Ovary (tissue), 3 donors: Measurements from ENCODE around the gene TSR2.

Source experiments
- EP300 ChIP-seq: sonication (generic); formaldehyde crosslinking; IDR thresholded peaks from one replicate; pipeline ENCODE4 v1.6.1; 2017; ENCODE audit warnings: antibody characterized with exemption
- POLR2A ChIP-seq: fragments of 450-650 bp; IDR thresholded peaks from one replicate; pipeline ENCODE4 v1.6.1; 2017; ENCODE audit warnings: antibody characterized with exemption, mild to moderate bottlenecking, moderate library complexity
- TF ChIP-seq, protein P1 (sequence below), 3 donors: fragments of 450-650 bp in 2 of 3; fragments of 200-600 bp in 1 of 3; IDR thresholded peaks; one replicate each; pipeline versions ENCODE4 v1.5.1 to v1.8.0; 2016 to 2022; ENCODE audit warnings: antibody characterized with exemption in 3 of 3, mild to moderate bottlenecking in 1 of 3
- donor health status: DM: no; HTN: no; CAD: no.

DNA sequence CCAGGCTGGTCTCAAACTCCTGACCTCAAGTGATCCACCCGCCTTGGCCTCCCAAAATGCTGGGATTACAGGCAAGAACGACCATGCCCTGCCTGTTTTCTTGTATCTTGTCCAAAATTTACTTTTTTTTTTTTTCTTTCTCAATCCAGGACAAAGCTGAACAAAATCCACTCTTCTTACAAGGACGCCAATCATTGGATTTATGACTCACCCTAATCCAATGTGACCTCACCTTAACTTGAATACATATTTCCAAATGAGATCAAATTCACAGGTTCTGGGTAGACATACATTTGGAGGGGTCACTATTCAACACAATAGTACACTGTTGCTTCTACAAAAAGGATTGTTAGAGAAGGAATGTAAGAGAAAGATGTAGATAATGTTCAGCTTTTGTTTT is 18.0 kb upstream of the TSR2 start:
- TF ChIP-seq POLR2A (no peak), EP300 (no peak)
- TF ChIP-seq, protein P1, sequence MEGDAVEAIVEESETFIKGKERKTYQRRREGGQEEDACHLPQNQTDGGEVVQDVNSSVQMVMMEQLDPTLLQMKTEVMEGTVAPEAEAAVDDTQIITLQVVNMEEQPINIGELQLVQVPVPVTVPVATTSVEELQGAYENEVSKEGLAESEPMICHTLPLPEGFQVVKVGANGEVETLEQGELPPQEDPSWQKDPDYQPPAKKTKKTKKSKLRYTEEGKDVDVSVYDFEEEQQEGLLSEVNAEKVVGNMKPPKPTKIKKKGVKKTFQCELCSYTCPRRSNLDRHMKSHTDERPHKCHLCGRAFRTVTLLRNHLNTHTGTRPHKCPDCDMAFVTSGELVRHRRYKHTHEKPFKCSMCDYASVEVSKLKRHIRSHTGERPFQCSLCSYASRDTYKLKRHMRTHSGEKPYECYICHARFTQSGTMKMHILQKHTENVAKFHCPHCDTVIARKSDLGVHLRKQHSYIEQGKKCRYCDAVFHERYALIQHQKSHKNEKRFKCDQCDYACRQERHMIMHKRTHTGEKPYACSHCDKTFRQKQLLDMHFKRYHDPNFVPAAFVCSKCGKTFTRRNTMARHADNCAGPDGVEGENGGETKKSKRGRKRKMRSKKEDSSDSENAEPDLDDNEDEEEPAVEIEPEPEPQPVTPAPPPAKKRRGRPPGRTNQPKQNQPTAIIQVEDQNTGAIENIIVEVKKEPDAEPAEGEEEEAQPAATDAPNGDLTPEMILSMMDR (IDR thresholded peaks at IDR 0.05), result no peak
